GM10847 (cell line): ENCODE results near the gene ROBO1.

Experiments
- POLR2A ChIP-seq: IDR thresholded peaks from 2 replicates; pipeline ENCODE4 v1.6.1; 2011; ENCODE audit not compliant: insufficient read length; ENCODE audit errors: extremely low read depth

Gene ROBO1

DNA sequence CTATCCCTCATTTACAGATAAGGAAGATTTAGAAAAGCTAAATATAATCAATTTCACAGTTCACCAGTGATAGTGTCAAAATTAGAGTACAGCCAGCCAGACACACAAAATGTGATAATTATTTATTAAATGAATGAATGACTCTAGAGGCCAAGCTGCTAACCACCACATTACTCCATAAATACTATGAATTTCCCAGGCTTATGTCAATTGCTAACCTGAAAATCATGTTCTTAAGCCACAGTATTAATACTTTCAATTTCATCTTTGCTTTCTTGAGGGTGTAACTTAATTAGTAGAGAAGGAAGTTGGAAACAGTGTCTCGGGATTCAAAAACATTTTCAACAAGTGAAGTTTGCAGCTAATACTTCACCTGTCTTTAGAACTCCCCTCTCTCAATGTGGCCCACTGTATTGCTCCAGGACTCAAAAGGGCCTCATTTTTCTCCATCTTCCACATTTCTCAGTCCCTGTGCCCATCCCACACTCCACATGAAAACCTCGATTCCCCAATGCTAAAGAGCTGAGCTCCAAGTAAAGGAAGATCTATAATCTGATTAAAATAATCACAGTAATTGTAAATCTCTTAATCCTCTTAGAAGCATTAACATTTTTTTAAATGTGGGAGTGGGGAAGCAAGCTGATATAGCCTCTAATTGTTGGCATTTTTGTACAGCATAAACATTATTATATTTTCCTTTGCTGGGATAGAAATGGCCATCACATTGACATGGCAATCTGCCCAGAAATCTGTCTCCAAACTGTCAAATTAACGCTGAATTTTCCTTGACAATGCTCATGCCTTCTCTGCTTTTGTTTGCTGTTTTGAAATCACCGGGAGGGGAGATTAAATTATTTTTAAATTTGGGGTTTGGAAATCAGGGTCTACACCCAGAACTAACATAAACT lies 765.1 kb downstream of the ROBO1 start:
- no peak for TF ChIP-seq POLR2A

DNA sequence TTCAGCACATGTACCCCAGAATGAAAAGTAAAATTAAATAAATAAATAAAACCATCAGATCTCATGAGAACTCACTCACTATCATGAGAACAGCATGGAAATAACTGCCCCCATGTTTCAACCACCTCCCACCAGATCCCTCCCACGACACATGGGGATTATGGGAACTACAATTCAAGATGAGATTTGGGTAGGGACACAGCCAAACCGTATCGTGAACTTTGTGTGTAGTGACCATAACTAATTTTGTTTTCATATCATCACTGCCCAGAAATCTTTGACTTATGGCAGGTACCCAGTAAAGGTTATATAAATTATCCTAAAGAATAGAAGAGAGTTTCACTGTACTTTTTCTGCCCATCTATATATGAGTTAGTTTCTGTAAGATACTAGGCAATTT lies 766.5 kb downstream of the ROBO1 start:
- TF ChIP-seq POLR2A: no peak

DNA sequence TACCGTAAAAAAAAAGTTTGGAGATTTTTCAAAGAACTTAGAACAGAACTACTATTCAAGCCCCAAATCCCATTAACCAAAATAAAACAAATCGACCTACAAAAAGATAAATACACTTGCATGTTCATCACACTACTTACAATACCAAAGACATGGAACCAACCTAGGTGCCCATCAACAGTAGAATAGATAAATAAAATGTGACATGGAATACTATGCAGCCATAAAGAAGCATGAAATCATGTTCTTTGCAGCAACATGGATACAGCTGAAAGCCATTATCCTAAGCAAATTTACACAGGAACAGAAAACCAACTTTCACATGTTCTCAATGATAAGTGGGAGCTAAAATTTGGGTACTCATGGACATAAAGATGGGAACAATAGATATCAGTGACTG lies 768.7 kb downstream of the ROBO1 start:
- TF ChIP-seq POLR2A: no peak

DNA sequence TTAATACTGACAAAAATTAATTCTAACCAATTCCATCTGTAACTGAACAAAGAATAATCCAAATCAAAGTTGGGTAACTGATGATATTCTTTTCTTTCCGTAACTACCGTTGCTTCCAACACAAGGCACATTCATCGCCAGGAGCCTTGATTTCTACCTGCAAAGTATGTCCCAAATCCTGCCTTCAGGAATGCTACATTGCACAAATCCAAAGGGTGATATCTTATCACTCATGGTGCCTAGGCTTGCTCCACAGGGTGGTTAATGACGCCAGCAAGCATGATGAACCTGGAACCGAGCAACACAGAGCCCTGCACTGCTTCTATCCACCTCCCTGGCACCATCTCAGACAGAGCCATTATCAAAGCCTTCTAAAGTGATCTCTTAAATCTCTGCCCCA lies 772.7 kb downstream of the ROBO1 start:
- TF ChIP-seq POLR2A: no peak

DNA sequence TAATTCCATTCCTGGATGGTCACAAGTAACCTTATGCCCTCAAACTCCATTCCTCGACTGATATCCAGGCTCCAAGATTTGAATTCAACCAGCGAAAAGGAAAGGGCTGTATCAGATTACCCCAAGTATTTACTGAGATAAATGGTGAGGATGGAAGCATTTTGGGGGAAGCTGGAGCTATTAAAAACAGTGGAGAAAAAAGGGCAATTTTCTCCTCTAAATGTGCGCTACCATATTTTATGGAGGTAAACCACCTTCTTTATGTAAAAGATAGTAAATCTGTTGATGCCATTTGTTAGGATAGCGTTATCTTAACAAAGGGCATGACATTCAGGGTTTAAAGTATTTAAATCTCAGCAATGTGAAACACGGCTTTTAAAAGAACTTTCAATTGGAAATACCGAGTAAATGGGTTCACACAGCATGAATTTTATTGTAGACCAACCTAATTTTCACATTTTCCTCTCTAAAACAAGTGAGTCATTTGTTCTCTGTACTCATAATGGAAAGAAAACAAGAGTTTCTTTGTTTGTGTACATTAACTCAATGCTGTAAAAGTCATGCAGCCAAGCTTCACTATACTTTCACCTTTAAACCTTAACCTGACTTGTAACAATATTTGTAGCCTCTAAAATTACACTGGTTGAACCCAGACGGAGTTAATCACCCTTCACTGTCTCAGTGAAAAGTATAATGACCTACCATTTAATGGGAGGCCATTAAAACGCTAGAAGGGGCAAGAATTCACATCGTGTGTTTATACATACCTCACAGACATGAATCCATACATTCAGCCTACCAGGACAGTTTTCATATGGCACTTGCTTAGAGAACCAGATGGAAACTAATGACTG lies 773.4 kb downstream of the ROBO1 start:
- TF ChIP-seq POLR2A: no peak

DNA sequence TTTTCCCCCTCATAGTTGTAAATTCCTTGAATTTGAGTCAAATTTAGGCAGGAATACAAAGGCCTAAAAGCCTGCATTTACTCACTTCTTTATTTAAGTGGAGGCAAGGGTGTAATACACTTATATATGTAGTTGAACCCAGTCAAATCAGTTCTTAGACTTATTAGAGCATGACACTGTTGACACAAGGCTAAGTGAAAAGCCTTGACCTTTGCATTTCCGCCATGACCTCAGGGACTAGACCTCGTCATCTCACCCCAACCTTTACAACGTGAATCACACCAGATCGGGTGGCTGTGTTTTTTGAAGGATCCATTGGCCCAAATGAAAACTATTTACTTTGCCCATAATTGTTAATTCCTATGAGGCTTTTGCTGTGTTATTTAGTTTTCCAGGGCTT lies 774.4 kb downstream of the ROBO1 start:
- no peak for TF ChIP-seq POLR2A

DNA sequence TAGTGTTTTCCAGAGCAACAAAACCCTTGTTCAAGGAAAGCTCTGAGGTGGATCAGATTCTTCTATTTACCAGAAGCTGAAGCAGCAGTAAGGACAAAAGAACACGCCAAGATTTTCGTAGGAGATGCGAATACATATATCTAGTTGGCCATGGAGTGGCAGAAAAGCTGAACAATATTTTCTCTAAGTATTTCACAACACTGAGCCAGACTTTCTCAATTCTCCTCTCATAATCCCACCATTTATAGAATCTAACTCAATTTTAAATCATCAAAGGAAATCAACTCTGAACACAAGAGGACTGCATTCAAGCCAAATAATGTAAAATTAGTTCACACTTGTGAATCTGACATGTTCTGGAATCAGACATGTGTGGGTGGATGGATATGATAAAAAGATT lies 775.0 kb downstream of the ROBO1 start:
- TF ChIP-seq POLR2A: no peak

DNA sequence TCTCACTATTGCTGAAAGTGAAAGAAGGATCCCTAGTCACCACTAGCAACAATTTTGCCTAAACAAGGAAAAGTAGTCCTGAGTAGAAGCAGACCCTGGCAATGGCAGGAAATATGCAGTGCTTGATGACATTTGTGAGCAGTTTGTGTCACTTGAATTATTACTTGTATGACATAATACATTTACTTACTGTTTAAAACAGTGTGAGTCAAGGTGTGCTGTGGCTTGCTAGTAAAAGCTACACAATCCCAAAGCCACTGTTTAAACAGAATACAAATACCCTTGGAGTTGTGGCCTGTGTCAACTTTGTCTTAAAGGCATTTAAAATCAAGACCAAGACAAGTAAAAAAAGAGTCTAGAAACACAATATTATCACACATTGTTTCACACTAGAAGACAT lies 775.4 kb downstream of the ROBO1 start:
- TF ChIP-seq POLR2A: no peak

GRCh38 chr3:78991656-78992055 lies 776.1 kb downstream of the ROBO1 start:
- no peak for TF ChIP-seq POLR2A

- no peak for TF ChIP-seq POLR2A
Observed at GRCh38 chr3:78990156-78990555, 777.6 kb downstream of the ROBO1 start.

DNA sequence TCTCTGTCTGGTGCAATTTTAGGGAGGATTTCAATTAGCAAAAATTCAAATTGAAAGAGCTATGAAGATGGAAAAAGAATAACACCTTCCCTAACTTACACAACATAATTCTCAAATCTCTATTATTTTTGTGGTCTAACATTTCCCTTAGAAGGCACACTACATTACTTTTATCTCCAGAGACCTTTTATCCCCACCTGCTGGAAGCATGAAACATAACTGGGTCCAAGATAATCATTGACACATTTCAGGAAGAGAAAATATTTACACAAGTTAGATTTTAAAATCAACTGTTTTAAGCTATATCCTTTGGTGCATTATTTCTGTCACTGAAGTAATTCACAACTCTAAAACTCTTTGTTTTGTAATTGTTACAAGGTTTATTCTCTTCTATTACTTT lies 779.5 kb downstream of the ROBO1 start:
- TF ChIP-seq POLR2A: no peak

DNA sequence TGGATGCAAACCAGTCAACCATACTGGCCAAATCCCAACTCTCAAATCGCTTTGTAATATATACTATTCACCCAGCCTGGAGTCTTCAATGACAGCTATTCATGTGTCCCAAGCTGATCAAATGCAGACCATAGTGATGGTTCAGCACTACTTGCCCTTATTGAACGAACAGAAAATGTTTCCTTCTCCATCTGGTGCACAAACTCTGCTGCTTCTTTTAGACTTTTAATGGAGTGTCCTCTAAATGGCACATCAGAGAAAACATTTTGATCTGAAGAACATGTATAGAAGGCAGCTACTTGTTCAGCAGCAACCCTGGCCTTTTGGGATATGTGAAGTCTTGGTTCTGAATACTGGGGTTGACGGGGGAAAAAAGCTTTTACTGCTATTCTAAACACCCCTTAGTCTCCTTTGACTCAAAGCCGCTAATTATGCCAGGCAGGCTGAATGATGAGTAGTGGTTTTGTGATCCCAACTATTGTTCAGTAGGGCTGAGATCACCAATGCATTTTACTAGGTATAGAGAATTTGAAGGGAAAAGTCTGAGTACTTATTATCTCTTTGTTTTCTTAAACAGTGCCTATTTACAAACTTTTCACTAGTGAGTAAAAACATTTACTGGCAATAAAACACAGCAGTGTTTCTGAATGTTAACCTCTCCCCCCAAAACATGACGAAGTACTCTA lies 781.2 kb downstream of the ROBO1 start:
- no peak for TF ChIP-seq POLR2A

DNA sequence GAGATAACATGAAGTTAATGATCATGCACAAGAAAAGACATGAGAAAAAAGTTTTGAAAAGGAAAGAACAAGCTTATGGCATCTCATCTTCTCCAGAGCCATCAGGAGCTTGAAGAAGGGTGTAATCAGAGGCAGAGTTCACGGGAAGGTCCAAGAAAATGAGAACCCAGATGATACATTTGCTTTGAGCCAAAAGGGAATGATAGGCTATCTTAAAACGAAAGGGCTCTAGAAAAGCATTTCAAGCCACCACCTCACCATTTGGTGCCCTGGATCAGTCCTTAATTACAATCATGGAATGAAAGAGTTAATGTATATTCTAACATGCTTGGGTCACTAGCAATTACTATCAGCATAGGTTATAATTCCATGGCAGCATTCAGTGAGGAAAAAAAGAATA lies 781.8 kb downstream of the ROBO1 start:
- no peak for TF ChIP-seq POLR2A

- TF ChIP-seq POLR2A: no peak
Observed at GRCh38 chr3:78979028-78979427, 788.8 kb downstream of the ROBO1 start.

- TF ChIP-seq POLR2A: no peak
Observed at GRCh38 chr3:78978037-78978436, 789.8 kb downstream of the ROBO1 start.

GRCh38 chr3:78977073-78977472 lies 790.7 kb downstream of the ROBO1 start:
- TF ChIP-seq POLR2A: no peak
